COLO668 (cell line): Measurements from ENCODE around the gene EPHB1.
"Not testable (repeated sequence)": the region's sequence is repeated elsewhere in the genome, so short reads cannot be mapped to it uniquely, and the experiment has no call there.

Experiments used
- DNase-seq: peaks from one replicate; lab custom pipeline; 2025; ENCODE audit not compliant: unreplicated experiment; lab: John Stamatoyannopoulos, UW

Gene EPHB1

GRCh38 chr3:134776518-134776917 lies 18.5 kb upstream of the EPHB1 start:
- no peak for DNase-seq

- DNase-seq, result no peak
These were observed 17.7 kb upstream of the EPHB1 start for GRCh38 chr3:134777341-134777740.

GRCh38 chr3:134788283-134788682 lies 6.8 kb upstream of the EPHB1 start:
- DNase-seq, result not testable (repeated sequence)

- no peak for DNase-seq
These were observed 5.0 kb upstream of the EPHB1 start for GRCh38 chr3:134790065-134790464.

- no peak for DNase-seq
These were observed 3.1 kb upstream of the EPHB1 start for GRCh38 chr3:134791992-134792391.

- DNase-seq, result no peak
These were observed 2.4 kb upstream of the EPHB1 start for GRCh38 chr3:134792700-134793099.

- no peak for DNase-seq
These were observed 1.5 kb upstream of the EPHB1 start for GRCh38 chr3:134793562-134793961.

GRCh38 chr3:134794323-134794722 lies 737 bp upstream of the EPHB1 start:
- no peak for DNase-seq

- peak; percentile 53 for DNase-seq
These were observed 753 bp downstream of the EPHB1 start for GRCh38 chr3:134795746-134796280.

- peak; percentile 73 for DNase-seq
These were observed 1.4 kb downstream of the EPHB1 start for GRCh38 chr3:134796281-134797056.

- DNase-seq, result no peak
These were observed 2.1 kb downstream of the EPHB1 start for GRCh38 chr3:134797057-134797740.

GRCh38 chr3:134797741-134798451 lies 2.8 kb downstream of the EPHB1 start:
- no peak for DNase-seq

- no peak for DNase-seq
These were observed 3.7 kb downstream of the EPHB1 start for GRCh38 chr3:134798681-134799311.

GRCh38 chr3:134799393-134799792 lies 4.3 kb downstream of the EPHB1 start:
- DNase-seq, result no peak

GRCh38 chr3:134801204-134801958 lies 6.3 kb downstream of the EPHB1 start:
- no peak for DNase-seq

- DNase-seq, result no peak
These were observed 7.5 kb downstream of the EPHB1 start for GRCh38 chr3:134802428-134803050.

GRCh38 chr3:134803051-134803505 lies 8.0 kb downstream of the EPHB1 start:
- no peak for DNase-seq

GRCh38 chr3:134803652-134804051 lies 8.6 kb downstream of the EPHB1 start:
- DNase-seq, result no peak

GRCh38 chr3:134804508-134805480 lies 9.7 kb downstream of the EPHB1 start:
- peak; percentile 14 for DNase-seq
